ENCODE data around the gene TTLL11. TPM values are rescaled to one million over a fixed set of nuclear protein-coding genes. Genes with fewer than 3 reads are reported as not detected.

Gene TTLL11
- total and polyA plus RNA-seq, 5 donors from 2014 or later: 2.0 to 6.1 (median 3.5) TPM

DNA sequence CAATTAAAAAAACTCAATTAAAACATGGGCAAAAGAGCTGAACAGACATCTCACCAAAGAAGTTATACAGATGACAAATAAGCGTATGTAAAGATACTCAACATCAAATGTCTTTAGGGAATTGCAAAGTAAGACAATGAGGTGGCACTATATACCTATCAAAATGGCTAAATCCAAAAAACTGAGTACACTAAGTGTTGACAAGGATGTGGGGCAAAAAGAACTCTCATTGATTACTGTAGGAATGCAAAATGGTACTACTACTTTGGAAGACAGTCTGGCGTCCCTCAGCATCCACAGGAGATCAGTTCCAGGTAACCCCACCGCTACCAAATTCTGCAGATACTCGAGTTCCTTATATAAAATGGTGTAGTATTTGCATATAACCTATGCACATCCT, 243.6 kb downstream of the TTLL11 start:
- Mint-ChIP-seq H3K9me3 (peaks cover 0 to 12% (median 6%) of the 10 kb centered on the region in 7 donors), H3K4me1 (no peaks in the 10 kb centered on the region), H3K36me3 (no peaks in the 10 kb centered on the region), H3K4me3 (no peak overlapping the region), H3K27ac (no peak overlapping the region), H3K27me3 (no peaks in the 10 kb centered on the region)
- H3K4me1 ChIP-seq (ENCODE audit: control insufficient read depth, insufficient read depth, low read length, poor library complexity, severe bottlenecking): no peaks in the 10 kb centered on the region
- ATAC-seq (ENCODE audit: low read depth in 2 of 2) (no peak), DNase-seq (no peak)
- no peaks in the 10 kb centered on the region for H3K9me3 ChIP-seq (ENCODE audit: control insufficient read depth in 2 of 2, low read length in 2 of 2)
- no peaks in the 10 kb centered on the region for H3K27me3 ChIP-seq (ENCODE audit: control insufficient read depth, insufficient read depth, low read length)
- no peaks in the 10 kb centered on the region for H3K36me3 ChIP-seq (ENCODE audit: control insufficient read depth, insufficient read depth, low read length)
- H3K4me3 ChIP-seq (ENCODE audit: low read depth, low read length): no peak overlapping the region
- H3K27ac ChIP-seq (ENCODE audit: insufficient read depth, low read length, poor library complexity, severe bottlenecking): no peak overlapping the region

DNA sequence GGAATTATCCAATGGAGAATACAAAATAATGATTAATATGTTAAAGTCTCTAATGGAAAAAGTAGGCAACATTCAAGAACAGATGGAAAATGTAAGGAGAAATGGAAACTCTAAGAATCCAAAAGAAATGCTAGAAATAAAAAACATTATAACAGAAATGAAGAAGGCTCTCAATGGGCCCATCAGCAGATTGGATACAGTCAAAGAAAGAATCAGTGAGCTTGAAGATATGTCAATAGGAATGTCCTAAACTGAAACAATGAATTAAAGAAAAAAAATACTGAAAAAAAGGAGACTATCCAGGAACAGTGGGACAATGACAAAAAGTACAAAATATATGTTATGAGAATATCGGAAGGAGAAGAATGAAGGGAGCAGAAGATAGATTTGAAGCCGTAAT, 248.5 kb downstream of the TTLL11 start:
- no peaks in the 10 kb centered on the region for H3K36me3 Mint-ChIP-seq
- Histone ChIP-seq H3K36me3 (ENCODE audit: control insufficient read depth, insufficient read depth, low read length) (no peaks in the 10 kb centered on the region), H3K4me1 (ENCODE audit: control insufficient read depth, insufficient read depth, low read length, poor library complexity, severe bottlenecking) (no peaks in the 10 kb centered on the region), H3K27ac (ENCODE audit: insufficient read depth, low read length, poor library complexity, severe bottlenecking) (no peak overlapping the region), H3K27me3 (ENCODE audit: control insufficient read depth, insufficient read depth, low read length) (no peaks in the 10 kb centered on the region), H3K9me3 (ENCODE audit: control insufficient read depth in 2 of 2, low read length in 2 of 2) (no peaks in the 10 kb centered on the region), H3K4me3 (ENCODE audit: low read depth, low read length) (no peak overlapping the region)
- H3K4me1 Mint-ChIP-seq: peaks cover 0 to 8% (median 0%) of the 10 kb centered on the region in 4 donors
- ATAC-seq (ENCODE audit: low read depth in 2 of 2) (no peak), DNase-seq (no peak)
- peaks cover 9% of the 10 kb centered on the region for H3K27me3 Mint-ChIP-seq
- peaks cover 0 to 16% (median 8%) of the 10 kb centered on the region in 7 donors for H3K9me3 Mint-ChIP-seq
- no peak overlapping the region for H3K27ac Mint-ChIP-seq
- no peak overlapping the region for H3K4me3 Mint-ChIP-seq

DNA sequence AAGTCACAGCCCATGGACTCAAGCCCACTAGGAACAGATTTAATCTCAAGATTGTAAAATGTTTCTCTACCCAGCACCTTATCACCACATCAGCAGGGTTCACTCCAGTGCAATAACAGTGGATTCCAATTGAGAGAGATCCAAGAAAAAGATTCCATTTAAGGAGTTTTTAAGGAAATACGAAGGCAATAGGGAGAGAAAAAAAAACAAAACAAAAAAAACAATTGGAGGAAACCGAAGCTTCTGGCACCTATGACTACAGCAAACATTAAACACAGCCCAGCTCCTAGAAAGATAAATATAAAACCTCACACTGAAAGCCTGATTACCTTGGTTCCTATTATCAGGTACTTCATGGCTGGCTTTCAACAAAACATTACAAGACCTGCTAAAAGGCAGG, 249.0 kb downstream of the TTLL11 start:
- peaks cover 0 to 12% (median 6%) of the 10 kb centered on the region in 7 donors for H3K9me3 Mint-ChIP-seq

DNA sequence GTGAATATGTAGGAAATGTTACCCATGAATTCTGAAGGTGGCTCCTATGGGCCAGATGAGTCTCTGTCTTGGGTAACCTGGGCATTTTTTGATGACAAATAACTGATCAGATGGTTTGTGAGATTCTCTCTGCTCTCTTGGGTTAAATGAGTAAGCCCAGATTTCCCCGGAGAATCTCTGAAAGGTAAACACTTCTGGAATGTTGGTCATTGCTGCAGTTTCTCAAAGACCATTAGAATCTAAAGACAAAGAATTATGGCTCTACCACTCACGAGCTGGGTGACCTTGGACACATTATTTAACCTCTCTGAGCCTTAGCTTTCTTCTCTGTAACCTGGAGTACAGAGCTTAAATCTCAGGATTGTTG, 250.5 kb downstream of the TTLL11 start:
- Mint-ChIP-seq H3K27ac (no peak overlapping the region), H3K36me3 (no peaks in the 10 kb centered on the region), H3K9me3 (peaks cover 0 to 5% (median 3%) of the 10 kb centered on the region in 7 donors), H3K27me3 (peaks cover 9% of the 10 kb centered on the region), H3K4me3 (no peak overlapping the region), H3K4me1 (peaks cover 0 to 8% (median 0%) of the 10 kb centered on the region in 4 donors)
- ATAC-seq (ENCODE audit: low read depth in 2 of 2) (no peak), DNase-seq (no peak)
- H3K4me1 ChIP-seq (ENCODE audit: control insufficient read depth, insufficient read depth, low read length, poor library complexity, severe bottlenecking): no peaks in the 10 kb centered on the region
- no peaks in the 10 kb centered on the region for H3K27me3 ChIP-seq (ENCODE audit: control insufficient read depth, insufficient read depth, low read length)
- H3K36me3 ChIP-seq (ENCODE audit: control insufficient read depth, insufficient read depth, low read length): no peaks in the 10 kb centered on the region
- no peaks in the 10 kb centered on the region for H3K9me3 ChIP-seq (ENCODE audit: control insufficient read depth in 2 of 2, low read length in 2 of 2)
- H3K27ac ChIP-seq (ENCODE audit: insufficient read depth, low read length, poor library complexity, severe bottlenecking): no peak overlapping the region
- no peak overlapping the region for H3K4me3 ChIP-seq (ENCODE audit: low read depth, low read length)

More for the DNA sequence above, 249.0 kb downstream of the TTLL11 start:
- H3K4me3 ChIP-seq (ENCODE audit: low read depth, low read length): no peak overlapping the region
- no peaks in the 10 kb centered on the region for H3K9me3 ChIP-seq (ENCODE audit: control insufficient read depth in 2 of 2, low read length in 2 of 2)
- Mint-ChIP-seq H3K4me1 (peaks cover 0 to 8% (median 0%) of the 10 kb centered on the region in 4 donors), H3K27ac (no peak overlapping the region), H3K4me3 (no peak overlapping the region), H3K27me3 (peaks cover 9% of the 10 kb centered on the region), H3K36me3 (no peaks in the 10 kb centered on the region)
- H3K27ac ChIP-seq (ENCODE audit: insufficient read depth, low read length, poor library complexity, severe bottlenecking): no peak overlapping the region
- H3K4me1 ChIP-seq (ENCODE audit: control insufficient read depth, insufficient read depth, low read length, poor library complexity, severe bottlenecking): no peaks in the 10 kb centered on the region
- no peaks in the 10 kb centered on the region for H3K27me3 ChIP-seq (ENCODE audit: control insufficient read depth, insufficient read depth, low read length)
- H3K36me3 ChIP-seq (ENCODE audit: control insufficient read depth, insufficient read depth, low read length): no peaks in the 10 kb centered on the region
- DNase-seq (no peak), ATAC-seq (ENCODE audit: low read depth in 2 of 2) (no peak)

DNA sequence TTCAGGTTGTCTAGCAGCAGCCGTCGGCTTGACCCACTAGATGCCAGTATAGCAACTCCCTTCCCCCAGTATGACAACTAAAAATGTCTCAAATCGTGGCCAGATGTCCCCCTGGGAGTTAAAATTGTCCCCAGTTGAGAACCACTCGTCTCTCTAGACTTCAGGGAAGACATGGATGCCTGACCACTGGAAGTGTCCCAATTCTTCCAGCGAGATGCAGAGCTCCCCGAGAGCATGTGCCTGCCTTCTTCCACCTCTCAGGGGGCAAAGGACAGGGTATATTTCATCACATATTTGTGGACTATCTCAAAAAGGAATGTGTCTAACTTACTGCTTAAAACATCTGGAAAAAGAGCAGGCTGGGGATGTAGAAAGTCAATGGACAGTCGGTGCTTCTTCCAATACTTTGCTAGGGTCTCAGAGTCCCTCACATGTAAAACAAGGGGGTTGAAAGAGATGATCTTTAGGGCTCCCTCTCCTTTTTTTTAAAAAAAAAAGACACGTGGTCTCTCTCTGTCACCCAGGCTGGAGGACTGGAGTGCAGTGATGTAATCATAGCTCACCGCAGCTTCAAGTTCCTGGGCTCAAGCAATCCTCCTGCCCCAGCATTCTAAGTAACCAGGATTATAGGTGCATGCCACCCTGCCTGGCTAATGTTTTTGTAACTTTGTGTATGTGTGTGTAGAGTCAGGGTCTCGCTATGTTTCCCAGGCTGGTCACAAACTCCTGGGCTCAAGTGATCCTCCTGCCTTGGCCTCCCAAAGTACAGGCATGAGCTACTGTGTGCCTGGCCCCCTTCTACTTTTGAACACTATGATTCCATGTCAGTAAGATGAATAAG, 251.1 kb downstream of the TTLL11 start:
- no peaks in the 10 kb centered on the region for H3K36me3 Mint-ChIP-seq
- H3K27ac Mint-ChIP-seq: no peak overlapping the region
- peaks cover 0 to 5% (median 3%) of the 10 kb centered on the region in 7 donors for H3K9me3 Mint-ChIP-seq
- Histone ChIP-seq H3K27ac (ENCODE audit: insufficient read depth, low read length, poor library complexity, severe bottlenecking) (no peak overlapping the region), H3K4me3 (ENCODE audit: low read depth, low read length) (no peak overlapping the region), H3K27me3 (ENCODE audit: control insufficient read depth, insufficient read depth, low read length) (no peaks in the 10 kb centered on the region), H3K9me3 (ENCODE audit: control insufficient read depth in 2 of 2, low read length in 2 of 2) (no peaks in the 10 kb centered on the region), H3K36me3 (ENCODE audit: control insufficient read depth, insufficient read depth, low read length) (no peaks in the 10 kb centered on the region), H3K4me1 (ENCODE audit: control insufficient read depth, insufficient read depth, low read length, poor library complexity, severe bottlenecking) (no peaks in the 10 kb centered on the region)
- no peak overlapping the region for H3K4me3 Mint-ChIP-seq
- peaks cover 0 to 8% (median 0%) of the 10 kb centered on the region in 4 donors for H3K4me1 Mint-ChIP-seq
- H3K27me3 Mint-ChIP-seq: peaks cover 9% of the 10 kb centered on the region
- ATAC-seq (ENCODE audit: low read depth in 2 of 2) (no peak), DNase-seq (no peak)

DNA sequence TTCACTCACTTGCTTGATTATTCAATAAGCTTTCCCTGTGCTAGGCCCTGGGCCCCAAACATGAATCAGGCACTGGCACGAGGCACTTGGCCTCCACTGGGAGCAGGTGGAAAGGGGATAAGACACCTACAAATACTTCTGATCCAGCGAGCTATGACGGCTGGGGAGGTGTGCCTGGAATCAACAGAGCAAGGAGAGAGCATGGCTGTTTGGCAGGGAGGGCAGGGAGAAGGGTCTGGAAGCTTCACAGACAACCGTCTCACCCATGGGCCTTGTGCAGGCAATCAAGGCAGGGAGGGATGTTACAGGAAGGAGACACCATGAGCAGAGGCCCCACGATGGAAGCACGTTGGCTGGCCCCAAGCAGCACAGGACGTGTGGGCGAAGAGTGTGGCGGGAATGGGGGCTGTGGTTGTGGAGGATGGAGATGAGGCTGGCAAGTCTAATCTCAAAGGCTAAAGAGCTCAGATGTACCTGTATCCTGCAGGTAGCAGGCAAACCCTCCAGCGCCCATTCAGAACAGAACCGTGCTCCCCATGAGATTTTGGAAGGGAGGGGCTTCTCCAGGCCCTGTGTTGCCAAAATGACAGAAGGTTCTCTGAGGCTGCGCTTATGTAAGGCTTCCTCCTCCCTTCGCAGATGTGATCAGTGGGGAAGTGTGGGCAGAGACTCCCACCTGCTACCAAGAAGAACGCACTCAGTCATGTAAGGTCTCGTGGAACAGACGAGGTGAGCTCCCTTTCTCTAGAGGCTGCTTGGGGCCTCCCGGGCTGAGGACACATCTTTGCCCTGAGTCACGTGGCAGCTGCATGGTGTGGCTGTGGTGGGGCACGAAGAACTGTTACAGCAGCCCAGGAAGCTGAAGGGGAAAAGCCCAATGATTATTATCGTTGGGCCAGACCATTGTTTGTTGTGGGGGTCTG, 252.0 kb downstream of the TTLL11 start:
- no peak overlapping the region for H3K27ac ChIP-seq (ENCODE audit: insufficient read depth, low read length, poor library complexity, severe bottlenecking)
- no peaks in the 10 kb centered on the region for H3K27me3 ChIP-seq (ENCODE audit: control insufficient read depth, insufficient read depth, low read length)
- Mint-ChIP-seq H3K36me3 (no peaks in the 10 kb centered on the region), H3K27ac (no peak overlapping the region), H3K4me3 (peak overlapping the region in 1 of 4 donors; percentile 27), H3K27me3 (peaks cover 9% of the 10 kb centered on the region), H3K4me1 (peaks cover 0 to 8% (median 0%) of the 10 kb centered on the region in 4 donors), H3K9me3 (peaks cover 0 to 5% (median 3%) of the 10 kb centered on the region in 7 donors)
- H3K4me3 ChIP-seq (ENCODE audit: low read depth, low read length): no peak overlapping the region
- no peaks in the 10 kb centered on the region for H3K36me3 ChIP-seq (ENCODE audit: control insufficient read depth, insufficient read depth, low read length)
- no peak for ATAC-seq (ENCODE audit: low read depth in 2 of 2)
- DNase-seq: no peak
- no peaks in the 10 kb centered on the region for H3K9me3 ChIP-seq (ENCODE audit: control insufficient read depth in 2 of 2, low read length in 2 of 2)
- no peaks in the 10 kb centered on the region for H3K4me1 ChIP-seq (ENCODE audit: control insufficient read depth, insufficient read depth, low read length, poor library complexity, severe bottlenecking)

DNA sequence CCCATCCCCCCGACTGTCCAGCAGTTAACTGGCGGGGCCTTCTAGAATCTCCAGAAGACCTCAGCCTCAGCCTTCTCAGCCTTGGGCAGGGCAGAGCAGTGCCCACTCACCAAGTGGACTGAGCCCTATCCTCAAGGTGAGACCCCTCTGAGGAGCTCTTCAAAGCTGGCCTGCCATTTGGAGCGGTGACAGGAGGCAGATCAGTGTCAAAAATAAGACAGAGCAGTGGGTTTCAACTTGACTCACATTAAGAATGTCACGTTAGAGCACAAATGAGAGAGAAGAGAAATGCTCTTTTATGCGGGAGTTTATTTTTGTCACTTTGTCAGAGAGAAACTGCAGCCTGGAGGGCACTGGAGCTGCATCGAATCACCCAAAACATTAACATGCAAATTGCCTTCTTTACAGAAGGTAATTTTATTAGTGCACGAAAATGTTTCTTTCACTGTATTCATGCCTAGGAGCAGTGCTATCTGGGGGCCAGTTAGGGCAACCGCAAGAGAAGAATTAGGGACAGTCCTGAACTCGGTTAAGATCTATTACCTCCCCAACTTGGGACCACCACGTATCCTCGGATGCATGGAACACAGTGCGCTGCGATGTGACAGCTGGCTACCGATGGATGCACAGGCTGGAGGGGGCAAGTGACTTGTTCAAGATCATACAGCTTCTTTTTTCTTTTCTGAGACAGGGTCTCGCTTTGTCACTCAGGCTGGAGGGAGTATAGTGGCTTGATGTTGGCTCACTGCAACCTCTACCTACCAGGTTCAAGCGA, 253.2 kb downstream of the TTLL11 start:
- H3K27me3 Mint-ChIP-seq: peaks cover 9% of the 10 kb centered on the region
- no peaks in the 10 kb centered on the region for H3K27me3 ChIP-seq (ENCODE audit: control insufficient read depth, insufficient read depth, low read length)
- peaks cover 0 to 8% (median 0%) of the 10 kb centered on the region in 4 donors for H3K4me1 Mint-ChIP-seq
- DNase-seq (no peak), ATAC-seq (ENCODE audit: low read depth in 2 of 2) (no peak)
- peaks cover 0 to 5% (median 3%) of the 10 kb centered on the region in 7 donors for H3K9me3 Mint-ChIP-seq
- no peak overlapping the region for H3K27ac Mint-ChIP-seq
- no peak overlapping the region for H3K4me3 ChIP-seq (ENCODE audit: low read depth, low read length)
- H3K9me3 ChIP-seq (ENCODE audit: control insufficient read depth in 2 of 2, low read length in 2 of 2): no peaks in the 10 kb centered on the region
- H3K27ac ChIP-seq (ENCODE audit: insufficient read depth, low read length, poor library complexity, severe bottlenecking): no peak overlapping the region
- no peak overlapping the region for H3K4me3 Mint-ChIP-seq
- no peaks in the 10 kb centered on the region for H3K36me3 Mint-ChIP-seq
- no peaks in the 10 kb centered on the region for H3K4me1 ChIP-seq (ENCODE audit: control insufficient read depth, insufficient read depth, low read length, poor library complexity, severe bottlenecking)
- H3K36me3 ChIP-seq (ENCODE audit: control insufficient read depth, insufficient read depth, low read length): no peaks in the 10 kb centered on the region

Data from CD4-positive, CD25-positive, alpha-beta regulatory T cell (primary cell).